Measurements from ENCODE around the gene NTNG2.

DNA sequence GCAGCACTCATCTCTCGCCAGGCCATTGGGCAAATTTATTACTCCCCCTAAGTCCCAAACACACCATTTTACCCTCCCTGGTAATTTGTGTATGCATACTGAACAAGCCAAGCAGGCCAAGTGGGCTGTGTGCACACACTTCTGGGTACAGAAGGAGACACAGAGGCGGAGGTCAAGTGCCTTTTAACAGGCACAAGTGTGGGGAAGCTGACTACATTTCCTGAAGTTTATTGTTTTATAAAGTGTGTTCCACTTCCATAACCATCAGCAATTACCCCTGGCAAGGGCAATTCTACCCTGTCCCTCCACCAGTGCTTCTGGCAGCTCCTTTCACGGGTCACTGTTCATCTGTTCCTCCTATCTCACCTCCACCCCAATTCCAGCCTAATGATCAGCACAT lies 99.0 kb downstream of the NTNG2 start:
- no peak for TF ChIP-seq POLR2AphosphoS5 (IDR thresholded peaks at IDR 0.05; ENCODE audit: low read depth, low read length)
- no peak for TF ChIP-seq SIN3A (IDR thresholded peaks at IDR 0.05; ENCODE audit: borderline replicate concordance, insufficient read depth, low read length)
- TF ChIP-seq, protein P1, sequence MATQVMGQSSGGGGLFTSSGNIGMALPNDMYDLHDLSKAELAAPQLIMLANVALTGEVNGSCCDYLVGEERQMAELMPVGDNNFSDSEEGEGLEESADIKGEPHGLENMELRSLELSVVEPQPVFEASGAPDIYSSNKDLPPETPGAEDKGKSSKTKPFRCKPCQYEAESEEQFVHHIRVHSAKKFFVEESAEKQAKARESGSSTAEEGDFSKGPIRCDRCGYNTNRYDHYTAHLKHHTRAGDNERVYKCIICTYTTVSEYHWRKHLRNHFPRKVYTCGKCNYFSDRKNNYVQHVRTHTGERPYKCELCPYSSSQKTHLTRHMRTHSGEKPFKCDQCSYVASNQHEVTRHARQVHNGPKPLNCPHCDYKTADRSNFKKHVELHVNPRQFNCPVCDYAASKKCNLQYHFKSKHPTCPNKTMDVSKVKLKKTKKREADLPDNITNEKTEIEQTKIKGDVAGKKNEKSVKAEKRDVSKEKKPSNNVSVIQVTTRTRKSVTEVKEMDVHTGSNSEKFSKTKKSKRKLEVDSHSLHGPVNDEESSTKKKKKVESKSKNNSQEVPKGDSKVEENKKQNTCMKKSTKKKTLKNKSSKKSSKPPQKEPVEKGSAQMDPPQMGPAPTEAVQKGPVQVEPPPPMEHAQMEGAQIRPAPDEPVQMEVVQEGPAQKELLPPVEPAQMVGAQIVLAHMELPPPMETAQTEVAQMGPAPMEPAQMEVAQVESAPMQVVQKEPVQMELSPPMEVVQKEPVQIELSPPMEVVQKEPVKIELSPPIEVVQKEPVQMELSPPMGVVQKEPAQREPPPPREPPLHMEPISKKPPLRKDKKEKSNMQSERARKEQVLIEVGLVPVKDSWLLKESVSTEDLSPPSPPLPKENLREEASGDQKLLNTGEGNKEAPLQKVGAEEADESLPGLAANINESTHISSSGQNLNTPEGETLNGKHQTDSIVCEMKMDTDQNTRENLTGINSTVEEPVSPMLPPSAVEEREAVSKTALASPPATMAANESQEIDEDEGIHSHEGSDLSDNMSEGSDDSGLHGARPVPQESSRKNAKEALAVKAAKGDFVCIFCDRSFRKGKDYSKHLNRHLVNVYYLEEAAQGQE (IDR thresholded peaks at IDR 0.05; ENCODE audit: insufficient read depth in 1 of 2, low read depth in 2 of 2, low read length in 2 of 2): no peak
